ENCODE measurements around the gene RTL10. TPM values are rescaled to one million over a fixed set of nuclear protein-coding genes. Genes with fewer than 3 reads are reported as not detected.

Gene RTL10
- total RNA-seq, 2 donors from 2014 or later: 15.7 to 41.9 TPM

- no peak for DNase-seq (ENCODE audit: low spot score)
- intact Hi-C loops (cut with DNase I): no loop called here
- no peak overlapping the region for H3K4me3 ChIP-seq
- H3K36me3 ChIP-seq: no peaks in the 10 kb centered on the region
- peaks cover 22% of the 10 kb centered on the region for H3K4me1 ChIP-seq (replicated peaks)
- H3K9me3 ChIP-seq: no peaks in the 10 kb centered on the region
- TF ChIP-seq, protein P1, sequence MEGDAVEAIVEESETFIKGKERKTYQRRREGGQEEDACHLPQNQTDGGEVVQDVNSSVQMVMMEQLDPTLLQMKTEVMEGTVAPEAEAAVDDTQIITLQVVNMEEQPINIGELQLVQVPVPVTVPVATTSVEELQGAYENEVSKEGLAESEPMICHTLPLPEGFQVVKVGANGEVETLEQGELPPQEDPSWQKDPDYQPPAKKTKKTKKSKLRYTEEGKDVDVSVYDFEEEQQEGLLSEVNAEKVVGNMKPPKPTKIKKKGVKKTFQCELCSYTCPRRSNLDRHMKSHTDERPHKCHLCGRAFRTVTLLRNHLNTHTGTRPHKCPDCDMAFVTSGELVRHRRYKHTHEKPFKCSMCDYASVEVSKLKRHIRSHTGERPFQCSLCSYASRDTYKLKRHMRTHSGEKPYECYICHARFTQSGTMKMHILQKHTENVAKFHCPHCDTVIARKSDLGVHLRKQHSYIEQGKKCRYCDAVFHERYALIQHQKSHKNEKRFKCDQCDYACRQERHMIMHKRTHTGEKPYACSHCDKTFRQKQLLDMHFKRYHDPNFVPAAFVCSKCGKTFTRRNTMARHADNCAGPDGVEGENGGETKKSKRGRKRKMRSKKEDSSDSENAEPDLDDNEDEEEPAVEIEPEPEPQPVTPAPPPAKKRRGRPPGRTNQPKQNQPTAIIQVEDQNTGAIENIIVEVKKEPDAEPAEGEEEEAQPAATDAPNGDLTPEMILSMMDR (IDR thresholded peaks at IDR 0.05): no peak
- TF ChIP-seq POLR2AphosphoS5 (IDR thresholded peaks at IDR 0.05) (no peak), POLR2A (IDR thresholded peaks at IDR 0.05) (no peak)
- WGBS: 74% methylated on average over 7 of the region's 8 CpGs
- peak overlapping the region; percentile 34 to 58 for H3K27ac ChIP-seq
- H3K27me3 ChIP-seq (replicated peaks; ENCODE audit: insufficient read depth): no peaks in the 10 kb centered on the region
These were observed 9.5 kb downstream of the RTL10 start for GRCh38 chr22:19845054-19845722.

- Histone ChIP-seq H3K27me3 (replicated peaks; ENCODE audit: insufficient read depth) (no peaks in the 10 kb centered on the region), H3K36me3 (no peaks in the 10 kb centered on the region), H3K4me3 (no peak overlapping the region), H3K27ac (peak overlapping the region; percentile 34 to 58), H3K9me3 (no peaks in the 10 kb centered on the region), H3K4me1 (replicated peaks) (peaks cover 19% of the 10 kb centered on the region)
- TF ChIP-seq POLR2A (IDR thresholded peaks at IDR 0.05): no peak
- peak; percentile 46 for TF ChIP-seq POLR2AphosphoS5 (IDR thresholded peaks at IDR 0.05)
- TF ChIP-seq, protein P1 (IDR thresholded peaks at IDR 0.05): peak in 1 of 4 experiments; percentile 12
- WGBS: 35% methylated on average over 17 of the region's 18 CpGs
- peak; percentile 70 for DNase-seq (ENCODE audit: low spot score)
- intact Hi-C loops (cut with DNase I): no loop called here
These were observed 10.2 kb downstream of the RTL10 start for GRCh38 chr22:19844377-19845053.

- DNase-seq (ENCODE audit: low spot score): no peak
- intact Hi-C loops (cut with DNase I): no loop called here
- Histone ChIP-seq H3K36me3 (no peaks in the 10 kb centered on the region), H3K27ac (peak overlapping the region; percentile 34 to 58), H3K9me3 (no peaks in the 10 kb centered on the region), H3K4me3 (no peak overlapping the region), H3K4me1 (replicated peaks) (peaks cover 17% of the 10 kb centered on the region), H3K27me3 (replicated peaks; ENCODE audit: insufficient read depth) (no peaks in the 10 kb centered on the region)
- TF ChIP-seq POLR2A (IDR thresholded peaks at IDR 0.05): no peak
- no peak for TF ChIP-seq POLR2AphosphoS5 (IDR thresholded peaks at IDR 0.05)
- TF ChIP-seq, protein P1 (IDR thresholded peaks at IDR 0.05): no peak
- 45% methylated on average over 11 of the region's 11 CpGs for WGBS
These were observed 10.8 kb downstream of the RTL10 start for GRCh38 chr22:19843857-19844376.

DNA sequence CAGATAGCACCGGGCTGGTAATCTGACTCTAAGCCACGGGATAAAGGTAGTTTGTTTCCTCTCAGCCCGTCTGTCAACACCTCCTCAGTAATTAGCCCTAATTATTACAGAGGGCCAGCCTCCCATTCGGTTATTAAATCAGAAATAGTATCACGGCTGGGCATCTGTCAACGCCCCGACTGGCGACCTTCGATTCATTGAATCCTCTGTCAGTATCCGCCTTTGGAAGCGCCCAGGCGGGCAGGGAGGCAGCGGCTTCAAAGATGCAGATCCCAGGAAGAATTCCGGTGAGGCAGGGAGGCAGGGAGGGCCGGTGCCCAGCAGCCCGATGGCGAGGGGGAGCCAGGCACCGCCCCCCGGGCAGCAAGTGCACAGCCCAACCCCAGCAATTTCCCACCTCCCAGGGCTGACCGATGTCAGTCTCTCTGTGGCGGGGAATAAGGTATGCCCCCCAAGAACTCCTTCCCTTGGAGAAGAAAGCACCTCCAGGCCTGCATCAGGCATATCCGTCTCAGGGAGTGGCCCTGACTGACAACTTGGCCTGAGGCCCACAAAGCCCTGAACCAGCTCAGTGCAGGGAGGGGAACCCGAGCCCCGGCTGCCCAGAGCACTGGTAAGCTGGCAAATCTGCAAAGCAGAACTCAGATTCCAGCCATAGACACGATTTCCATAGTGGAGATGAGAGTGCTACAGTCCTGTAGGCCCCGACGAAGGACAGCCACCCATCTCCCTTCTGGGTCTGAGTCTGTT lies 11.4 kb downstream of the RTL10 start:
- 65% methylated on average over 25 of the region's 27 CpGs for WGBS
- peaks cover 11% of the 10 kb centered on the region for H3K4me1 ChIP-seq (replicated peaks)
- no peak overlapping the region for H3K4me3 ChIP-seq
- H3K27me3 ChIP-seq (replicated peaks; ENCODE audit: insufficient read depth): no peaks in the 10 kb centered on the region
- intact Hi-C loops (cut with DNase I): no loop called here
- DNase-seq (ENCODE audit: low spot score): no peak
- no peaks in the 10 kb centered on the region for H3K9me3 ChIP-seq
- H3K27ac ChIP-seq: peak overlapping the region; percentile 34 to 58
- TF ChIP-seq, protein P1 (IDR thresholded peaks at IDR 0.05): no peak
- TF ChIP-seq POLR2AphosphoS5 (IDR thresholded peaks at IDR 0.05) (no peak), POLR2A (IDR thresholded peaks at IDR 0.05) (no peak)
- no peaks in the 10 kb centered on the region for H3K36me3 ChIP-seq
